Measurements from ENCODE around the gene KAZN. TPM values are rescaled to one million over a fixed set of nuclear protein-coding genes. Genes with fewer than 3 reads are reported as not detected.

Gene KAZN
- total RNA-seq, 1 donor from 2014 or later: 40.6 TPM

DNA sequence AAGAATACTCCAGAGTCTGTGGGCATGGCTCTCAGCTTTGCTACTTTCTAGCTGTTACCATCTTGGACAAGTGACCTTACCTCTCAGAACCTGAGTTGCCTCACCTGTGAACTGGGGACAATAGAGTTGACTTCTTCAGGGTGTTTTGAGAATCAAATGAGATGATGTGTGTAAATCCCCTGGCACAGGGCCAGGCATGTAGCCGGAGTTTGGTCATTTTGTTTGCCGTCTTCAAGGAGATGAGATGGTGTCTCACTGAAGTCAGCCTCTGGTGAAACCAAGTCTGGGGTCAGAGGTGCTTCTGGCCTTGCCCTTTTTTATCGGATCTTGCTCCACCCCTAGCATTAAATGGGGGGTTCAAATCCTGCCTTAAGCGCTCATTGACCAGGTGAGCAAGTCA, 405.9 kb downstream of the KAZN start:
- no peak for DNase-seq (ENCODE audit: low spot score)

DNA sequence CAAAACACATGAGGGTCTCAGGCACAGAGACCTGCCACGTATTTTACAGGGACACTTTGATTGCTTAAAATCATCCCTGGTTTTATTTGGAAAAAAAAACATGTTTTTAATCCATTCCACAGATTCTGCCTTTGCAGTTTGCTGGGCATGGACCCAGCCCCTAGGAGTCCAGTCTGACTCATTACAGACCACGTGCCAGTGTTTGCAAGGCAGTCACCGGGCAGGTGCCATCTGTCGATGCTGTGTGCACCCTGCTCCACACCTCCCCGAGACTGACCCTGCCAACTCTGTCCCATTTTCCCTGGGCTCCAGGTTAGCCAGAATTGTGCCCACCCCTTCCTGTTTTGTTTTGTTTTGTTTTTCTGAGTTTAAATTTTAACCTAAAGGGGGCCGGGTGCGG, 406.6 kb downstream of the KAZN start:
- DNase-seq (ENCODE audit: low spot score): no peak

DNA sequence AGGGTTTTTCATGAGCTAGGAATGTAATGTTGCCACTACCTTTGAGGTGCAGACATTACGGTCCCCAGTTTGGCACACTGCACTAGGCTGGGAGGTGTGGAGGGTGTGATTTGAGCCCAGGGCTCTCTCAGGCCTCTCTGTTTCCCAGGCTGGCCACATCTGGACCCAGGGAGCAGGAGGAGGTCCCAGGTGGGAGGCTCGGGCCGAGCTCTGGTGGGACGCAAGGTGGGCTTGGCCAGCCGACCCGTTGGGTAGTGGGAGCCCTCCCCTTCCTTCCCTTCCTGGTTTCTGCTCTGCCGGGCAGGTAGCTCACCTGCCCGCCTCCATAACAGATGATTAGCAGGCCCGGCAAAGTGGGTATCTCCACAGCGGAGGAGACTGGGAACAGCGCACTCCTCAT, 408.9 kb downstream of the KAZN start:
- no peak for DNase-seq (ENCODE audit: low spot score)

DNA sequence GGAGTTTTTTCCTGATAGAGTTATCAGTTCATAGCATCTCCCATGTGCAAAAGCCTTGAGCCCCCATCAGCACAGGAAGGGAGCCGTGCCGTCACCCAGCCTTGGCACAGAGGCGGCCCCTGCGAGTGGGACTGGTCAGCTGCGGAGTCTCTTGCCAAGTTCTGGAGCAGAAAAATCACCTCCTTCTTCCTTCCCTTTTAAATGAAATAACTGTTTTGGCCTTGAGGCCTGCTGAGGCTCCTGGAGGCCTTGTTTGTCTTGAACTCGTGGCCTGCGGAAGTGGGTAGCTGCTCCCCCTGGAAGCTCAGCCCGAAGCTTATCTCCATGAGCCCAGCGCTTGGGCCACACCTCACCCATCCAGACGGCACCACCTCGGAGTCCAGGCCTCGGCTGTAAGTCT, 409.4 kb downstream of the KAZN start:
- DNase-seq (ENCODE audit: low spot score): no peak

DNA sequence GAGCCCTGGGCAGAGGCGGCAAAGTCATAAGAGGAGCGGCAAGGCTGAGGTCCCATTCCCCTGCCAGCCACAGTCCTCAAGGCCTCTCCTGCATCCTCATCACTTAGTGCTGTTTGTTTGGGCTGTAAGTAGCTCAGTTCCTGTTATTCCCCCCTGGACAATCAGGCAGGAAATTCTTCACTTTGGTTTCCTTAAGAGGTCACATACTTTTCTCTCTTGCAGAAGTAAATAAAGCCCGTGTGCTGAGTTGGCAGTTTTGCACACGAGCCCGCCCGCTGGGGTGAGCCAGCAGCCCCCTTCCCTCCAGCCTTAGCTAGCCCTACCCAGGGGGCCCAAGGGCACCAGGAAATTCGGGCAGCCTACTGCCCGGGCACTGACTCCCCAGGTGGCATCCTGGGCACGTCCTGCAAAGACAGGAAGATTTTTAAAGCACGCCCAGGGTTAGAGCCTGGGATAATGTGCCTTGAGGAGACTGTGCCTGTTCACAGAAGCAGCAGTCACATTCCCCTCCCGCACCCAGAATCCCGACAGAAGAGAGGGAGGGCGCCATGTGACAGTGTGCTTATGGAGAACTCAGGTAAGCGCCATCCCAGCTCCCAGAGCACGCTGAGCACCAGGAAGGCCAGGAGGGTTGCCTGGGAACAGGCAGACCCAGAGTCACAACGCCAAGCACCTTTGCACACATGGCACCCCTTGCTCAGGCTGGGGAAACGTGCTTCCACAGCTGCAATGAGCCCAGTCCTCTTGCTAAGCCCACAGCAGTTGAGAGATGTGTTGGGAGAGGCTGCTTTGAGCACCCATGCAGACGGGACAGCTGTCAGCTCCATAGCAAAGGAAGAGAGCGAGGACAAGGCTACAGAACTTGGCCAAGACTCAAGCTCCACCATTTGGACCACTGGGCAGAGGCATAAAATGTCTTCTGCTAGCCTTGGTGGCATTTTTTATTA, 410.6 kb downstream of the KAZN start:
- no peak for DNase-seq (ENCODE audit: low spot score)

DNA sequence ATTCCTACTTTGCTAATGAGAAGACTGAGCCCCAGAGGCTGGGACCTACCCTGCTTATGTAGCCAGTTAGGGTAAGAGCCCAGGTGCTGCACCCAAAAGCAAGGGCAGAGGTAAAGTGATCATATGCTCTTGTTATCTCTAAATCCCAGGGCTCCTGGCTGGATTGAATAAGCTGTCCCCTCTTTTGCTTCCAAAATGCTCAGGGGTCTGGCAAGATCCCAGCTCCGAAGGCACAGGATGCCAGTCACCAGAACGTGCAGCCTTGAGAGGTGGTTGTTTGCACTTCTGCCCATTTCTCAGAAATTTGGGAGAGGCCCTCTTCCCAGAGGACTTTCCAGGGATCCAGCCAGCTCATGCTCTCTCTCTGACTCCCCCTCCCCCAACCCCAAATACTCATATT, 412.7 kb downstream of the KAZN start:
- no peak for DNase-seq (ENCODE audit: low spot score)

DNA sequence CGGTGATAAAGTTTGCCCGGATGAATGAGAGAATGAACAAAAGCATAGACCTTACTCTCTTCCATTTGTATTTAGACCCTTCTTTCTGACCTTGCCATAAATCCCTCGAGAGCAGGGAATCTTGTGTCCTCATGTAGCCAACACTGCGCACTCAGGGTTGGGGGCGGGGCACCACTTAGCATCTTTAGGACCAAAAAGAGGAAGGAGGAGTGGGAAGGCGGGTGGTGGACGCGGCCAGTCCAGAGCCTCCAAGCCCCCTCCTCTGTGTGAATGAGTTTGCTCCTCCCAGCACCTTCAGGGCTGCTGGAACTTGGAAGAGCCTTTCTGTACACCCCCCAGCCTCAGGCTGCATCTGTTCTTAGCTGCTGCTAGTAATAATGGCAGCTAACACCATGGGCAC, 413.2 kb downstream of the KAZN start:
- DNase-seq (ENCODE audit: low spot score): no peak

DNA sequence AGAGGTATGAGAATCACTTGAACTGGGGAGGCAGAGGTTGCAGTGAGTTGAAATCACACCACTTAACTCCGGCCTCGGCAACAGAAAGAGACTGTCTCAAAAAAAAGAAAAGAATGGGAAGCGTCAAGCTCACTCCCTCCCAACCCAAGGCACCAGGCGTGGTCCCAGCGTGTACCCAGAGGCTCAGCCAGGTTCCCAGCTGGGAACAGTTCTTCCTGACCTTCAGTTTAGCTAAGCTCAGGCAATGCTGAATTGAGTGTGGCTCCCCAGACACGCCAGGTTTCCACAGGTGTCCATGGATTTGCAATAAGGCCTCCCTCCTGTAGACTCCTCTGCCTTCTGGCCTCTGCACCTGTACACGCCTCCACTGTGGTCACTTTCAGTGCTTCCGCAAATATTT, 414.3 kb downstream of the KAZN start:
- no peak for DNase-seq (ENCODE audit: low spot score)

DNA sequence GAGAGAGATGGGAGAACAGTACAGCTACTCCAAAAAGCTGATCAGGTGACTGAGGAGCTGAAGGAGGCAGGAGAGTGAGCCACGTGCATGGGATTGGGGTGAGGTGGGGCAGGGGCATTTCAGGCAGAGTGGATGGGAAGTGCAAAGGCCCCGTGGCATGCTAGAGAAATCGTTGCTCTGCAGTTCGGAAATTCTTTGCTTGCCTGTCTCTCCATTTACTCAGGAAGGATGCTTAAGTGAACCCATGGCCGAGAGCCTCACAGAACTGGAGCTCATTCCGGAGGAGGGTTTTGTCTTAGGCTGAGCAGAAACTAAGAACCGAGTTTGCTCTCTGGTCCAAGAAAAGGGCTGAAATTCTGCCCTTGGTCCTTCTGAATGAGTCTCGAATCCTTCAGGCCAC, 415.3 kb downstream of the KAZN start:
- no peak for DNase-seq (ENCODE audit: low spot score)

DNA sequence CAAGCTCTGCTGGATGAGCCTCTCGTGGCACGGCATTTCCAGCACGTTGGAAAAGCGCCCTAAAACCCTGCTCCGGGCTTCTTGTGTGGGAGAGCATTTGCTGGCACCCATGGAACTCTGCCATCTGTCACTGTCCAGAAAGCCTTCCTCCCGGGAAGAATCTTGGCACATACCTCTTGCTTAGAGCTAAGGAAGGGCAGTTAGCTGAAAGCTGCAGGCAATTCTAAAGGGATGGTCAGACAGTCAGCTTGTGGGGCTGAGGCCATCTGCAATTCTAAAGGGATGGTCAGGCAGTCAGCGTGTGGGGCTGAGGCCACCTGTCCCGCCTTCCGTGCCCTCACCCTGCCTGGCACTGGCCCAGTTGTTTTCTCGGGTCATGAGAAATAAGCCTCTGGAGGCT, 416.0 kb downstream of the KAZN start:
- DNase-seq (ENCODE audit: low spot score): no peak

DNA sequence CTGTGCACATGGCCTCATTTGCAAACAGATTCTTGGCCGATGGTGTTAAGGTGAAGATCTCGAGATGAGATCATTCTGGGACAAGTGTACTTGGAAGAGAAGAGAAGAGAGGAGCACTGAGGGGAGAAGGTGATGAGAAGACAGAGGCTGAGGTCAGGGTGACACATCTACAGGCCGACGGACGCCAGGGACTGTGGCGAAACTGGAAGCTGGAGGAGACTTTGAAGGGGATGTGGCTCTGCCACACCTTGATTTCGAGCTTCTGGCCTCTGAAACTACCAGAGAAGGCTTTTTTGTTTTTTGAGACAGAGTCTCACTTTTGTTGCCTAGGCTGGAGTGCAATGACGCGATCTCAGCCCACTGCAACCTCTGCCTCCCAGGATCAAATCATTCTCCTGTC, 417.5 kb downstream of the KAZN start:
- no peak for DNase-seq (ENCODE audit: low spot score)

DNA sequence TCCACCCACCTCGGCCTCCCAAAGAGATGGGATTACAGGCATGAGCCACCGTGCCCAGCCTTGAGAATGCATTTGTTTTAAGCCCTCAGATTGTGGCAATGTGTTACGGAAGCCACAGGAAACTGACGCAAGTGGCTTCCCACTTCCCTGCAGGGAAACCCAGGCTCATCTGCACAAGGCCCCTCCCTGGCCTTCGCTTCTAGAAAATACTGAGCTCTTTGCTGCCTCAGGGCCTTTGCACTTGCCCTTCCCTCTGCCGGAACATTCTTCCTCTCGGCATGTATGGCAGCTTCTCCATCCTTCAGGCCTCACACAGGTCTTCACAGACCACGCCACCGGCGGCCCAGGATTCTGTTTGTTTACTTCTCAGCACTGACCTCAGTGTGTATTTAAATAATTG, 418.0 kb downstream of the KAZN start:
- no peak for DNase-seq (ENCODE audit: low spot score)

DNA sequence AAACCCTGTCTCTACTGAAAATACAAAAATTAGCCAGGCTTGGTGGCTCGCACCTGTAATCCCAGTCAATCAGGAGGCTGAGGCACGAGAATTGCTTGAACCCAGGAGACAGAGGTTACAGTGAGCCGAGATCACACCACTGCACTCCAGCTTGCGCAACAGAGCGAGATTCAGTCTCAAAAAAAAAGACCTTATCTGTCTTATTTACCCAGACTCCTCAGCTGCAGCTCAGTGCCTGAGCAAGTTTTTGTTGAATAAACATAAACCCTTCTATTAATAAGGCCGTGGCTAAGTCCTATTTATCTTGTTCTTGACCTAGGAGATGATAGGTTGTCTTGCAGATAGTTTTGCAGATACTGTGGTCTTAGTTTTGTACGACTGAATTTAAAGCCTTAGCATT, 418.6 kb downstream of the KAZN start:
- no peak for DNase-seq (ENCODE audit: low spot score)

DNA sequence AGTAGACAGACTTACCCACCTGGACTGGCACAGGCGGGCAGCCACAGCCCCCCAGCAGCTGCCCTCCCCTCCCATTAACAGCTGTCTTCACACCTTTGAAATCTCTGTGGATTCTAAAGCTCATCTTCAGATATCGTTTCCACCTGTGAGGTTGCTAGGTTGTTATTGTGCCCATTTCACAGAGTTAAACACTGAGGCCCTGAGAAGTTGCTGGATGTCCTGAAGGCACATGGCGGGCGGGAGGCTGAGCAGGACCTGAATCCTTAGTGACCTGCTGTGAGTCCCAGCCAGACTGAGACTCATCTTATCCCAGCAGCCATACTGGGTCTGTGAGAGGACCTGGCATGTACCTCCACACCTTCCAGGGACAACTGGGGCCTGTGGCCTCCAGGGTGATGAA, 420.3 kb downstream of the KAZN start:
- DNase-seq (ENCODE audit: low spot score): no peak

DNA sequence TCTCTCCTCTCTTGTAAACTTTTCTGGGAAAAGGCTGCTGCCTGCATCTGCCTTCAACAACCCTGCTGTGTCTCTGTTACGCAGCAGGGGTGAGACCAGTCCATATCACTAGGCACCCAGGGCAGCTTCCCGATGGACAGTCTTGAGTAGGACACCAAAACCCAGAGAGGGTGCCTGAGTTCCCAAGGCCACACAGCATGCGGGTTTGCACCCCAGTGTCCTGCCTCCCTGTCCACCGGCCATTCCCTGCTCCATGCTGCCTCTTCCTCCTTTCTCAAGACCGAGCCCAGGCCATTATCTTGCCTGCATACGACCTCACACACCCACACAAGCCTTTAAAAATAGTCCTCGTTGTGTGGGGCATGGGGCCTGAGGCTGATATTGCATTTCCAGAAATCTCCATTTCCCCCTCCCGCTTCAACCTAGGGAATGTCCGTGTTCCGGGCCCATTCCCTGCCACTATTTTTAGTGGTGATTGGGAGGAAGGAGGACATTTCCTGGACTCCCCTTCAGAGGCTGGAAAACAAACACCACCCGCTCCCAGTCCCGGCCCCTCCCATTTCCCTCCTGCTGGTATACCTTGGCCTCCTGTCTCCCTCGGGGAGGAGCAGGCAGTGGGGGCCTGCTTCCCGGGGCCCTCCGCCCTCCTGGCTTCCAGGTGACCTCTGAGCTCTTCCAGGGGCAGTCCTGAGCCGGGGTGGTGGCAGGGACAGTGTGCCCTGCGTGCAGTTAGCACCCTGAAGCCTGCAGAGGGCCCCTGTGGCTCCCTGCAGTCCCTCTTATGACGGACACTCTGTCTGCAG, 422.7 kb downstream of the KAZN start:
- DNase-seq (ENCODE audit: low spot score): no peak

DNA sequence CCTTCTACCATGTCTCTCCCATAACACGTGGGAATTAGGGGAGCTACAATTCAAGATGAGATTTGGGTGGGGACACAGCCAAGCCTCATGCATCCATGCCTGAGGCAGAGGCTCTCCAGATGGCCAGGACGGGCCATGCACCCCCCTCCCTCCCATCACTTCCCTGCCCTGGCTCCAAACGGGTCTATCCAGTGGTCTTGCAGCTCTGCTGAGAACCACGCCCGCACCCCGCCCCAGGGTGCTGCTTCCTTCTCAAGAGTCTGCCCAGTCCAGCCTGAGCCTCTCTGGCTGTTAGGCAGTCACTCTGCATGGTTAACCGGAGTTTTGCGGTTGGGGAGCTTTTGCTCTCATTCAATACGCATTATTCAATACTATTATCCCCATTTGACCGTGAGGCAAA, 423.6 kb downstream of the KAZN start:
- no peak for DNase-seq (ENCODE audit: low spot score)

DNA sequence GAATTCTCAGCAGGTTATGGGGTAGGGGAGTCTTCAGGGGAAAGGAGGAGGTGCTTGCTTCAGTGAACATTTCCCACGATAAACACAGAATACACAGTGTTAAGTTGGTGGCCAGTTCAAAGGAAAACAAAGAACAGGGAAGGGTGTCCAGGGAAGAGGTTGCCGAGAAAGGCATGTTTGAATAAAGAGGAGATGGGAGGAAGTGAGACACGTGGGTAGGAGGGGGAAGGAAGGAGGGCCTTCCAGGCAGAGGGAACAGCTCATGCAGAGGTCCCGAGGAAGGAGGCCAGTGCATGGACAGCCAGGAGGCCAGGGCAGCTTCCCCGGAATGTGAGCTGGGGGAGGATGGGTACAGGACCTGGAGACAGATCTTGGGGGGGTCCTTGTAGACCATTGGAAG, 424.7 kb downstream of the KAZN start:
- no peak for DNase-seq (ENCODE audit: low spot score)

DNA sequence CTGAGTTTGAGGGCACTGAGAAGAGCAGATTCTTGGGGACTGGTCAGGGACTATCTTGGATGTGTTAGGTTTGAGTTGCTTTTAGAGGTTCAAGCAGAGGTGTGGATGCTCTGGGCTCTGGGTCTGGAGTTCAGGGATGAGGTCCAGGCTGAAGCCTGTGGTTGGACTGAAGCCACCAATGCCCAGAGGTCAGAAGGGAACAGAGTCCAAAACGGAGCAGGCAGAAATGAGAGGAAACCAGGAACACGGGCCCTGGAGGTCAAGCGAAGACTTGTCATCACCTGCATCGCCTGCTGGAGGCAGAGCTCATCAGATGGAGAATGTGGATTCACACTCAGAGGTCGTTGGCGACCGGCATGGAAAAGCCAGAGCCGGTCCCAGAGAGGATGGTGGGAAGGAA, 425.5 kb downstream of the KAZN start:
- DNase-seq (ENCODE audit: low spot score): no peak

DNA sequence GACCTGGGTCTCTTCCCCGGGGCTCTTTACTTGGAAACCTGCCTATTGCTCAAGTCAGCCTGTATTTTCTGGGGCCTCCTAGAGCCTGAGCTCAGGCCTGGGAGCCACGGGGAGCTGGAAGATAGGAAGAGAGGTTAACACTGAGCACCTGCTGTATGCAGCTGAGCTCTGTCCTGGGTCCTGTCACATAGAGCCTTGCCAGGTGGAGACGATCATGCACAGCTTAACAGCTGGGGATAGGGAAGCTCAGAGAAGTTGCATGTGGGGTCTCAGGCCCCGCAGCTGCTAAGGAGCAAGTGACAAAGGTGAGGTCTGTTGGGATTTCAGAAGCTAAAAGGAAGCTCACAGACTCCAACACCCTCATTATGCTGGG, 427.6 kb downstream of the KAZN start:
- DNase-seq (ENCODE audit: low spot score): no peak

DNA sequence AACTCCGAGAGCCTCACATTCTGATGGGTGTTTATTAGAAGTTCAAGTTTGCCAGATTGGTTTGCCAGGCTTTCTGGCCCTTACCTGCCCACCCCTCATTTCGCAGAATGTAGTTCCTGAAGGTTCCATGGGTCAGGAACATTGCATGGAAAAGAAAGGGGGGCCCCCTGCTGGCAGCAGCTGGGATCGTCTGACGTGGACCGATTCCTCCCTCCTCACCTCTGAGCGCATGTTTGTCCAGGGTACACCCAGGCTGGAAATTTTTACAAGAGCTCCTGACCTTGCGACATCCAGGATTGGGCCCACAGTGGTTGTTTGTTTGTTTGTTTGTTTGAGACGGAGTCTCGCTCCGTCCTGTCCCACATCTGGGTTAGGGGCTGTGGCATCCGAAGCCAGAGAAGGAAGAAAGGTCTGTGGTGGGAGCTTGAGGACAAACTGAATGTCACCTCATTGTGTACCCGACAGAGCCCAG, 429.1 kb downstream of the KAZN start:
- peak; percentile 64 for DNase-seq (ENCODE audit: low spot score)

DNA sequence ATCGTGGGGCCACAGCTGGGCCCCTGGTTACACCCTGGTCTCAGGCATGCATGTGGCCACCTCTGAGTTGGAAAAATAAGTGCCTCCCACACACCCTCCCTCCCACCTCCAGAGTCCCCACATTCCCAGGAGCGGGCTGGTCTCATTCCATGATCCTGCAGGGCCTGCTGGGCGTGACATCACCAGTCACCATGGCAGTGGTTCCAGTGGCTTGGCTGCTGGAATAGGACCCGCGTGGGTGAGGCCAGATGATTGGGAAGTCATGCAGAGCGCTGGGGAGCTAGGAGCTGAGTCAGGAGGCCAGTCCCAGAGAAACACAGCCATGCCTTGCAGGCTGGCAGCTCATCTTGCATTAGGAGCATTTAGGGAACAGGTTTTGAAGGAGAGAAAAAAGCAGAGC, 429.6 kb downstream of the KAZN start:
- no peak for DNase-seq (ENCODE audit: low spot score)

DNA sequence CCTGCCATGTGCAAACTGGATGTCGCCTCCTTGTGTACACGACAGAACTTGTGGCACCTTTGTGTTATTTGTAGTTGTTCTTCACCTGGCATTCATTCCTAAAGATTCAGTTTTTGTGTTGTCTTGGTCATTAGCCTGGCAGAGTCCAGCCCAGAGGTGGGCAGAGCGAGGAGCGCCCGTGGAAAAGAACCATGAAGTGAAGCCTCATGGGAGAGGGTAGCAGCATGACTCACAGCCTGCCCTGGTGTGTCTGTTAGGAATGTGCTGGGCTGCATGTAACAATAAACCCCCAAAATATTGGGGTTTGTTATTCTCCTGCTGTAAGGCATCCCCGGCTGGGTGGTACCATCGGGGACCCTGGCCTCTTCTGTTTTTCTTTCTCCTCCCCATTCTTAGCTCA, 430.1 kb downstream of the KAZN start:
- DNase-seq (ENCODE audit: low spot score): no peak

DNA sequence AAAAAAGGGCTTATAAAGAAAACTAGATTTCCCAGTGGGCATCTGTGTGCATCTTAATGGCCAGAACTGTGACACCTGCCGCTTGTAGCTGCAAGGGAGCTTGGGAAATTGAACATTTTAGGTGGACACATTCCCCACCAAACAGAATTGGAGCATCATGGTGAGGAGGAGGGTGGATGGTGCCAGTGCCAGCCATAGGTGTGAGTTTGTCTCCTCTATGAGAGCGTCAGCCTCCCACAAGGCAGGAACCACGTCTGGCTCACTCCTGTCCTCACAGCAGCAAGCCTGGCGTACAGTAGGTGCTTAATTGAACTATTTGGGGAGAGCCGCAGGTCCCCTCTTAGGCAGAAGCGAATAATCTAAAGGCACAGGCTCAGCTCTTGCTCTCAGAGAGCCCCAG, 430.6 kb downstream of the KAZN start:
- DNase-seq (ENCODE audit: low spot score): no peak

All from ureter (tissue), 1 donor.